Calu3 (cell line): Measurements from ENCODE around the gene EHBP1L1. TPM values are rescaled to one million over a fixed set of nuclear protein-coding genes. Genes with fewer than 3 reads are reported as not detected.
"Not testable (repeated sequence)": the region's sequence is repeated elsewhere in the genome, so short reads cannot be mapped to it uniquely, and the experiment has no call there.

Source experiments
- BruUV-seq: library from RNA; stranded (reverse); fragments of 400-500 nt; replicated peaks from 2 replicates; lab custom pipeline; 2021; lab: Mats Ljungman, UMichigan
- CTCF ChIA-PET: fragments of 300-600 bp; sonication (Branson Sonifier 250); formaldehyde crosslinking; loops from one replicate; lab custom pipeline; 2022; ENCODE audit warnings: antibody characterized with exemption; lab: Charles Lee
- DNase-seq: peaks from one replicate; pipeline ENCODE4 v3.0.0; 2022
- H3K27ac Mint-ChIP-seq: one replicate; pipeline ENCODE4 v1.8.0; 2022; ENCODE audit warnings: mixed read lengths; ENCODE audit not compliant: unreplicated experiment
- H3K27me3 Mint-ChIP-seq: one replicate; pipeline ENCODE4 v1.8.0; 2022; ENCODE audit warnings: mixed read lengths; ENCODE audit not compliant: unreplicated experiment
- H3K36me3 Mint-ChIP-seq: one replicate; pipeline ENCODE4 v1.8.0; 2022; ENCODE audit warnings: mild to moderate bottlenecking, moderate library complexity, mixed read lengths; ENCODE audit not compliant: insufficient read depth, unreplicated experiment
- H3K4me1 Mint-ChIP-seq: one replicate; pipeline ENCODE4 v1.8.0; 2022; ENCODE audit warnings: mild to moderate bottlenecking, low read depth, mixed read lengths; ENCODE audit not compliant: unreplicated experiment
- H3K4me3 Mint-ChIP-seq: one replicate; pipeline ENCODE4 v1.8.0; 2022; ENCODE audit warnings: mild to moderate bottlenecking, low read depth, moderate library complexity, mixed read lengths; ENCODE audit not compliant: unreplicated experiment
- H3K9me3 Mint-ChIP-seq: one replicate; pipeline ENCODE4 v1.8.0; 2022; ENCODE audit warnings: low read depth, mixed read lengths; ENCODE audit not compliant: unreplicated experiment
- CTCF ChIP-seq: fragments of 200-600 bp; IDR thresholded peaks from one replicate; pipeline ENCODE4 v1.8.0; 2022; ENCODE audit warnings: antibody characterized with exemption; ENCODE audit not compliant: unreplicated experiment
- intact Hi-C: fragments of 100-400 bp; cut with micrococcal nuclease; formaldehyde crosslinking; loops from one replicate; pipeline ENCODE4 v1.10.0; 2022; ENCODE audit not compliant: unreplicated experiment
- total RNA-seq: library from RNA; stranded (reverse); gene quantifications from 2 replicates; pipeline ENCODE4 v1.2.3, GENCODE V29; 2022

Gene EHBP1L1
- total RNA-seq, 1 experiment from 2014 or later: 73.7 TPM

GRCh38 chr11:65637794-65638419, 62.1 kb downstream of the EHBP1L1 start, which contains the start of gene SIPA1:
Gene SIPA1, plus strand, starts transcription at chr11:65638101. Its CDS starts 2,821 bp downstream, at chr11:65640922.
- no TSS peak for BruUV-seq
- DNase-seq: peak; percentile 90
- no peaks in the 10 kb centered on the region for H3K9me3 Mint-ChIP-seq
- CTCF ChIA-PET: interaction anchor here (0.6 to 1.7 kb wide), 5 partner anchors 15 to 273 kb away, joined by 3 to 5 read pairs (median 3); partner anchors contain the start of gene PCNX3
- H3K36me3 Mint-ChIP-seq: peaks cover 59% of the 10 kb centered on the region
- H3K27me3 Mint-ChIP-seq: no peaks in the 10 kb centered on the region
- intact Hi-C loops: no loop called here
- peaks cover 18% of the 10 kb centered on the region for H3K4me1 Mint-ChIP-seq
- peak; percentile 35 for TF ChIP-seq CTCF
- H3K4me3 Mint-ChIP-seq: peak within 1 kb of the TSS; percentile 79
- H3K27ac Mint-ChIP-seq: peak within 1 kb of the TSS; percentile 66

DNA sequence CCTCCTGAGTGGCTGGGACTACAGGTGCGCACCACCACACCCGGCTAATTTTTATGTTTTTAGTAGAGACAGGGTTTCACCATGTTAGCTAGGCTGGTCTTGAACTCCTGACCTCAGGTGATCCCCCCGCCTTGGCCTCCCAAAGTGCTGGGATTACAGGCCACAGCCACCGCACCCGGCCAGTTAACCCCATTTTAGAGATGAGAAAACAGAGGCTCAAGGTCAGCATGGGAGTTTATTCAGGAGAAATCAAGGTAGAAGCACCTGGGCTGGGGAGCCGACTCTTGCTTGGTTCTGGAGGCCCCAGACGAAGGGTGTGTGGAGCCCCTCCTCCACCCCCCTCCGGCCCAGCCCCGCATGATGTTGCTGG, 63.4 kb downstream of the EHBP1L1 start:
- intact Hi-C loops, H3K27me3 Mint-ChIP-seq, DNase-seq, BruUV-seq, H3K9me3 Mint-ChIP-seq: not testable (repeated sequence)
- Mint-ChIP-seq H3K27ac (peak overlapping the region; percentile 66), H3K36me3 (peaks cover 50% of the 10 kb centered on the region), H3K4me3 (peak overlapping the region; percentile 79), H3K4me1 (peaks cover 31% of the 10 kb centered on the region)
- CTCF ChIA-PET: interaction anchor here (0.6 kb wide), 1 partner anchor 9 kb away, joined by 4 read pairs; no protein-coding TSS in a partner anchor

DNA sequence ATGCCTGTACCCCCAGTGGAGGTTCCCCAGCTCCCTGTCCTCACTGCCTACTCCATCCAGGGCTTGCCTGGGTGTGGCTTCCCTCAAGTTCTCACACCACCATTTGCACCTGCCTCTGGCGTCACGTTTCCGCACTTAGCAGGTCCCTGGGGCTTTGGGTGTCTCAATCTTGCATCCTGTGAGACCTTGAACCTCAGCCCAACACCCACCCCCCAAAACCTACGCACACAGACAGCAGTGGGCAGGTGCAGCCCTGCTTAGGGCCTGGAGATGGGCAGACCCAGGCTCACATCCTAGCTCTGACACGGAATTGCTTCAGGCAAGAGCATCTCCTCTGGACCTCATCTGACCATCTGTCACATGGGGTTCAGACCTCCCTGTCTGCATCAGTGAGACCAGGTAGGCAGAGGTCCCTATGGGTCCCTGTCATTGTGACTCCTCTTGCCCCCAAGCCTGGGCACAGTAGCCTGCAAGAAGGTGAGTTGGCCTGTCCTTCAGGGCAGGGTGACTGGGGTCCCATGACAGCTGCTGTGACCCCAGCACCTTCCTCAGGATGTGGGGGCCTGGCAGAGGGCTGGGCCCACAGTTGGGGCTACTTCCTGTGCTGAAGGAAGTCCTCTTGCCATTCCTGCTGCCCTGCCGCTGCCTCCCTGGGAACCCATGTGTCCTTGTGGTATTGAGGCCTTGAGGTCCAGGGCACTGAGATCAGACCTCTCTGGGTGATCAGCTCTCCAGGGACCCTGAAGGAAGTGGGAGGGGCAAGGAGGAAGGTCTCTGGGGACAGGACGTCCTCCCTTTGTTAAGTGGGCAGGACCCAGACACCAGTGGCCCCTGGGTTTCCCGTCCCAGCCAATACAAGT, 64.0 kb downstream of the EHBP1L1 start:
- TF ChIP-seq CTCF: no peak
- no peaks in the 10 kb centered on the region for H3K9me3 Mint-ChIP-seq
- intact Hi-C loops: no loop called here
- no peak overlapping the region for H3K27ac Mint-ChIP-seq
- H3K36me3 Mint-ChIP-seq: peaks cover 44% of the 10 kb centered on the region
- DNase-seq: no peak
- CTCF ChIA-PET: interaction anchor here (0.6 kb wide), 1 partner anchor 9 kb away, joined by 4 read pairs; no protein-coding TSS in a partner anchor
- no peak overlapping the region for H3K4me3 Mint-ChIP-seq
- H3K27me3 Mint-ChIP-seq: no peaks in the 10 kb centered on the region
- BruUV-seq: TSS peak; percentile 5
- peaks cover 32% of the 10 kb centered on the region for H3K4me1 Mint-ChIP-seq

DNA sequence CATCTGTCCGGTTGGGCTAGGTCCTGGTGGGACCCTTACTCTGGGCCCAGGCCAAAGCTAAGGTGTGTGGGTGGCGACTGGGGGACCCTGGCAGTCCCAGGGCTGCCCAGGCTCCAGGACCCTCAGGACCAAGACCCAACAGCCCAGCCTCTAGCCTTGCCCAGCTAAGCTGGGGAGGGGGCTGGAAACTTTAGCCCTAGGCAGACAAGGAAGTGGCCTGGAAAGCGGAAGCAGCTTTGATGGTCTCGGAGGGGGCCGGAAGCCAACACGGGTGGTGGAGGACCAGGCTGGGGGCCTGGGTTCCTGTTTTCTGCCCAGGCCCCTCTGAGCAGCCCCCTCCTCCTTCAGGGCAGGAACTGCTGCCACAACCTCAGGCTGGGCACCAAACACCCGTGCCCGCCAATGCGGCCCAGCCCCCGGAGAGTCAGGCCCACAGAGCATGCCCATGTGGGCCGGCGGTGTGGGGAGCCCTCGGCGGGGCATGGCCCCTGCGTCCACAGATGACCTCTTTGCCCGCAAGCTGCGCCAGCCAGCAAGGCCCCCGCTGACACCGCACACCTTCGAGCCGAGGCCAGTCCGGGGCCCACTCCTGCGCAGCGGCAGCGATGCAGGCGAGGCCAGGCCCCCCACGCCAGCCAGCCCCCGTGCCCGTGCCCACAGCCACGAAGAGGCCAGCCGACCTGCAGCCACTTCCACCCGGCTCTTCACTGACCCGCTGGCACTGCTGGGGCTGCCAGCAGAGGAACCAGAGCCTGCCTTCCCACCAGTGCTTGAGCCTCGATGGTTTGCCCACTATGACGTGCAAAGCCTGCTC, 64.8 kb downstream of the EHBP1L1 start:
- no TSS peak for BruUV-seq
- intact Hi-C loops: no loop called here
- Mint-ChIP-seq H3K27me3 (no peaks in the 10 kb centered on the region), H3K4me3 (no peak overlapping the region), H3K36me3 (peaks cover 40% of the 10 kb centered on the region), H3K9me3 (no peaks in the 10 kb centered on the region), H3K27ac (no peak overlapping the region), H3K4me1 (peaks cover 37% of the 10 kb centered on the region)
- CTCF ChIA-PET: no interaction called here
- no peak for DNase-seq
- no peak for TF ChIP-seq CTCF
